Measurements from ENCODE around the gene ADAMTS17. TPM values are rescaled to one million over a fixed set of nuclear protein-coding genes. Genes with fewer than 3 reads are reported as not detected.

ADAMTS17 gene
- total RNA-seq, 4 donors from 2014 or later, result 4.5 to 11.4 (median 6.6) TPM

DNA sequence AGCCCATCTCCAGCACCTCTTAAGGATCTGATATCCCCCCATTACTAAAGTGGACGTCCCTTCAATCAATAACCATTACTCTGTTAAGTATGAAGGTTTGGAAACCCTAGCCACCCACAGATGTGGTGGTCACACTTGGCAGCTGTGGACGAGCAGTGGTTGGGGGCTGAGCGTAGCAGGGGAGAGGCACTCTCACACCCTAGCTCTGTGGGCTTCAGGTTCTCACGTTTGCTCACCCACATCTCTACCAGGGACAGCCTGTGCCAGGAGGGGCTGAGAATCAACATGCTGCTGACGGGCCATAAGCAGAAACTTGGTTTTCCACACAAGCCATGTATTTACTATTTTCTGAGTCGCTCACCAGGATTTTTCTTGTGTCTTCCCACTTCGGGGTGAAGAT is 287.2 kb downstream of the ADAMTS17 start:
- Histone ChIP-seq H3K27ac (no peak overlapping the region), H3K9me3 (no peaks in the 10 kb centered on the region), H3K36me3 (no peaks in the 10 kb centered on the region), H3K27me3 (no peaks in the 10 kb centered on the region), H3K4me3 (no peak overlapping the region), H3K4me1 (no peaks in the 10 kb centered on the region)
- intact Hi-C loops (cut with DNase I), result no loop called here
- 75 to 81% methylated on average over 5 to 7 of the region's 7 CpGs for WGBS, 2 donors
- DNase-seq, result no peak
- TF ChIP-seq, protein P1, sequence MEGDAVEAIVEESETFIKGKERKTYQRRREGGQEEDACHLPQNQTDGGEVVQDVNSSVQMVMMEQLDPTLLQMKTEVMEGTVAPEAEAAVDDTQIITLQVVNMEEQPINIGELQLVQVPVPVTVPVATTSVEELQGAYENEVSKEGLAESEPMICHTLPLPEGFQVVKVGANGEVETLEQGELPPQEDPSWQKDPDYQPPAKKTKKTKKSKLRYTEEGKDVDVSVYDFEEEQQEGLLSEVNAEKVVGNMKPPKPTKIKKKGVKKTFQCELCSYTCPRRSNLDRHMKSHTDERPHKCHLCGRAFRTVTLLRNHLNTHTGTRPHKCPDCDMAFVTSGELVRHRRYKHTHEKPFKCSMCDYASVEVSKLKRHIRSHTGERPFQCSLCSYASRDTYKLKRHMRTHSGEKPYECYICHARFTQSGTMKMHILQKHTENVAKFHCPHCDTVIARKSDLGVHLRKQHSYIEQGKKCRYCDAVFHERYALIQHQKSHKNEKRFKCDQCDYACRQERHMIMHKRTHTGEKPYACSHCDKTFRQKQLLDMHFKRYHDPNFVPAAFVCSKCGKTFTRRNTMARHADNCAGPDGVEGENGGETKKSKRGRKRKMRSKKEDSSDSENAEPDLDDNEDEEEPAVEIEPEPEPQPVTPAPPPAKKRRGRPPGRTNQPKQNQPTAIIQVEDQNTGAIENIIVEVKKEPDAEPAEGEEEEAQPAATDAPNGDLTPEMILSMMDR (IDR thresholded peaks at IDR 0.05), result no peak
- no peak for TF ChIP-seq POLR2A (IDR thresholded peaks at IDR 0.05)

GRCh38 chr15:100053474-100054121 is 288.2 kb downstream of the ADAMTS17 start:
- TF ChIP-seq, protein P1 (IDR thresholded peaks at IDR 0.05), result no peak
- no peak for TF ChIP-seq POLR2A (IDR thresholded peaks at IDR 0.05)
- intact Hi-C loops (cut with DNase I), result no loop called here
- Histone ChIP-seq H3K36me3 (no peaks in the 10 kb centered on the region), H3K4me1 (no peaks in the 10 kb centered on the region), H3K27me3 (no peaks in the 10 kb centered on the region), H3K4me3 (no peak overlapping the region), H3K27ac (no peak overlapping the region), H3K9me3 (no peaks in the 10 kb centered on the region)
- DNase-seq, result no peak
- WGBS, 2 donors, result 42 to 62% methylated on average over 8 to 11 of the region's 11 CpGs

- DNase-seq, result no peak
- no peak for TF ChIP-seq POLR2A (IDR thresholded peaks at IDR 0.05)
- TF ChIP-seq, protein P1 (IDR thresholded peaks at IDR 0.05), result no peak
- Histone ChIP-seq H3K9me3 (no peaks in the 10 kb centered on the region), H3K27me3 (no peaks in the 10 kb centered on the region), H3K27ac (no peak overlapping the region), H3K36me3 (no peaks in the 10 kb centered on the region), H3K4me1 (no peaks in the 10 kb centered on the region), H3K4me3 (no peak overlapping the region)
- 76 to 77% methylated on average over 10 to 19 of the region's 19 CpGs for WGBS, 2 donors
- intact Hi-C loops (cut with DNase I), result no loop called here
These were observed 288.9 kb downstream of the ADAMTS17 start for GRCh38 chr15:100052716-100053473.

- TF ChIP-seq, protein P1 (IDR thresholded peaks at IDR 0.05), result no peak
- no peak for TF ChIP-seq POLR2A (IDR thresholded peaks at IDR 0.05)
- no peaks in the 10 kb centered on the region for H3K9me3 ChIP-seq
- H3K4me1 ChIP-seq, result no peaks in the 10 kb centered on the region
- H3K36me3 ChIP-seq, result no peaks in the 10 kb centered on the region
- no peak overlapping the region for H3K4me3 ChIP-seq
- intact Hi-C loops (cut with DNase I), result no loop called here
- WGBS, 2 donors, result 78 to 81% methylated on average over 12 to 16 of the region's 19 CpGs
- DNase-seq, result no peak
- H3K27me3 ChIP-seq, result no peaks in the 10 kb centered on the region
- H3K27ac ChIP-seq, result no peak overlapping the region
These were observed 290.6 kb downstream of the ADAMTS17 start for GRCh38 chr15:100050877-100051786.
